ENCODE measurements around the gene SNX19. TPM values are rescaled to one million over a fixed set of nuclear protein-coding genes. Genes with fewer than 3 reads are reported as not detected.
"Not testable (repeated sequence)": the region's sequence is repeated elsewhere in the genome, so short reads cannot be mapped to it uniquely, and the experiment has no call there.

Gene SNX19
- total RNA-seq, 1 donor from 2014 or later = 56.3 TPM

DNA sequence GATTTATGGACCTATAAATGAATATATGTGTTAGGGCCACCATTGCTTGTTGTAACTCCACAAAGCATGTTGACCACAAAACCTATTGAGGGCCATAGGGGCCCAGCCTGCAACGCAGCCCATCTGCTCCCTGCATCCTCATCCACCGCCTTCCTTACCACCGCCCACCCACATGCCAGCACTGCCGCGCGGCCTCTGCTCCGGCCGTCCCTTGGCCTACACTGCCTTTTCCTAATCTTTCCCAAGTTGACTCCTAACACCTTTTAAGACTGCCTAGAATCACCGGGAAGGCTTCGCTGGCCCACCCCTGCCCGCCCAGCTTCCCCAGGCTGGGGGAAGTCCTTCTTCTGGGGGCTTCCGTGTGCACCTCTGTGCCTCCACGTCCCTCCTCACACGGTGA lies 55.0 kb downstream of the SNX19 start:
- no peaks in the 10 kb centered on the region for H3K36me3 Mint-ChIP-seq (ENCODE audit: insufficient read depth)
- H3K4me3 Mint-ChIP-seq (ENCODE audit: low read depth) = no peak overlapping the region
- no peaks in the 10 kb centered on the region for H3K4me1 Mint-ChIP-seq (ENCODE audit: low read depth)
- TF ChIP-seq, protein P1, sequence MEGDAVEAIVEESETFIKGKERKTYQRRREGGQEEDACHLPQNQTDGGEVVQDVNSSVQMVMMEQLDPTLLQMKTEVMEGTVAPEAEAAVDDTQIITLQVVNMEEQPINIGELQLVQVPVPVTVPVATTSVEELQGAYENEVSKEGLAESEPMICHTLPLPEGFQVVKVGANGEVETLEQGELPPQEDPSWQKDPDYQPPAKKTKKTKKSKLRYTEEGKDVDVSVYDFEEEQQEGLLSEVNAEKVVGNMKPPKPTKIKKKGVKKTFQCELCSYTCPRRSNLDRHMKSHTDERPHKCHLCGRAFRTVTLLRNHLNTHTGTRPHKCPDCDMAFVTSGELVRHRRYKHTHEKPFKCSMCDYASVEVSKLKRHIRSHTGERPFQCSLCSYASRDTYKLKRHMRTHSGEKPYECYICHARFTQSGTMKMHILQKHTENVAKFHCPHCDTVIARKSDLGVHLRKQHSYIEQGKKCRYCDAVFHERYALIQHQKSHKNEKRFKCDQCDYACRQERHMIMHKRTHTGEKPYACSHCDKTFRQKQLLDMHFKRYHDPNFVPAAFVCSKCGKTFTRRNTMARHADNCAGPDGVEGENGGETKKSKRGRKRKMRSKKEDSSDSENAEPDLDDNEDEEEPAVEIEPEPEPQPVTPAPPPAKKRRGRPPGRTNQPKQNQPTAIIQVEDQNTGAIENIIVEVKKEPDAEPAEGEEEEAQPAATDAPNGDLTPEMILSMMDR (IDR thresholded peaks at IDR 0.05; ENCODE audit: unreplicated experiment) = no peak
- DNase-seq (ENCODE audit: low spot score, unreplicated experiment) = no peak
- H3K27ac Mint-ChIP-seq = no peak overlapping the region
- H3K9me3 Mint-ChIP-seq (ENCODE audit: low read depth) = peaks cover 6% of the 10 kb centered on the region
- H3K27me3 Mint-ChIP-seq = peaks cover 14% of the 10 kb centered on the region

DNA sequence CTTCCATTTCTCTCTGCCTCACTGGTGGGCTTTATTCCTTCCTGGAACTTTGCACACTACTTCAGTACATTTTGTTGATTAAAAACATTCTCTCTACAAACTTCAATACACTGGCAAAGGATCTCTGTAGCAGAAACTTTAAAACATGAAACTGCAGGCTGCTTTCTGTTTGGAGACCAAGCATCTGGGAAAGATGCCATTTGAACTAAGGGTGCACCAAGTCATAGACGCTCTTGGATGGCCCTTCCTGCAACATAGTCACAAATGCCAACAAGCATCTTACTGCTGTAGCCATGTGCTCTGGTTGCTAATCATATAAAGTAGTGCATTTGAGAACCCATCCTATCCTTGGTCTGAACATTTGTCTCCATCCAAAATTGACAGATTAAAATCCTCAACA lies 56.4 kb downstream of the SNX19 start:
- TF ChIP-seq, protein P1 (IDR thresholded peaks at IDR 0.05; ENCODE audit: unreplicated experiment) = no peak
- DNase-seq (ENCODE audit: low spot score, unreplicated experiment) = no peak
- Mint-ChIP-seq H3K4me1 (ENCODE audit: low read depth) (no peaks in the 10 kb centered on the region), H3K27ac (no peak overlapping the region), H3K27me3 (peaks cover 14% of the 10 kb centered on the region), H3K36me3 (ENCODE audit: insufficient read depth) (no peaks in the 10 kb centered on the region), H3K4me3 (ENCODE audit: low read depth) (no peak overlapping the region), H3K9me3 (ENCODE audit: low read depth) (peaks cover 6% of the 10 kb centered on the region)

DNA sequence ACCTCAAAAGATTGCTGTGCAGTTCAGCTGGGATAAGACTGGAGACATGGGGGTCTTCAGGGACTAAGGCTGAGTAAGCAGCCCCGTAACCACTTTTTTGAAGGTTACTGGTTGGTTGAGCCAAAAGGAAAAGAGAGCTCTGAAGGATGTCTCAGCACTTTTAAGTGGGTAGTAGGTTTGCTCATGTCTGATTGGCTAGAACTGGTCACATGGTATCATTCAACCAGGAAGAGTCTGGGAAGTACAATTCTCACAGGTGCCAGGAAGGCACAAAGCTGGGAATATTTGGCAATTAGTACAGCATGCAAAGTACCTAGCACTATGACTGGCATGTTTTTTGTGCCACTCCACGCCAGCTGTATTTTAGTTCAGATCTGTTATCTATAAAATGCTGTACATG lies 58.1 kb downstream of the SNX19 start:
- Mint-ChIP-seq H3K4me3 (ENCODE audit: low read depth) (no peak overlapping the region), H3K4me1 (ENCODE audit: low read depth) (no peaks in the 10 kb centered on the region), H3K27ac (no peak overlapping the region), H3K27me3 (peaks cover 23% of the 10 kb centered on the region), H3K9me3 (ENCODE audit: low read depth) (peaks cover 6% of the 10 kb centered on the region), H3K36me3 (ENCODE audit: insufficient read depth) (no peaks in the 10 kb centered on the region)
- DNase-seq (ENCODE audit: low spot score, unreplicated experiment) = no peak
- TF ChIP-seq, protein P1 (IDR thresholded peaks at IDR 0.05; ENCODE audit: unreplicated experiment) = no peak

DNA sequence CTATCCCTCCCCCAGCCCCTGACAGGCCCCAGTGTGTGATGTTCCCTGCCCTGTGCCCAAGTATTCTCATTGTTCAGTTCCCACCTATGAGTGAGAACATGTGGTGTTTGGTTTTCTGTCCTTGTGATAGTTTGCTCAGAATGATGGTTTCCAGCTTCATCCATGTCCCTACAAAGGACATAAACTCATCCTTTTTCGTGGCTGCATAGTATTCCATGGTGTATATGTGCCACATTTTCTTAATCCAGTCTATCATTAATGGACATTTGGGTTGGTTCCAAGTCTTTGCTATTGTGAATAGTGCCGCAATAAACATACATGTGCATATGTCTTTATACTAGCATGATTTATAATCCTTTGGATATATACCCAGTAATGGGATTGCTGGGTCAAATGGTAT lies 60.6 kb downstream of the SNX19 start:
- not testable (repeated sequence) for H3K27ac Mint-ChIP-seq; H3K36me3 Mint-ChIP-seq (ENCODE audit: insufficient read depth); H3K9me3 Mint-ChIP-seq (ENCODE audit: low read depth); H3K4me1 Mint-ChIP-seq (ENCODE audit: low read depth); H3K4me3 Mint-ChIP-seq (ENCODE audit: low read depth); DNase-seq (ENCODE audit: low spot score, unreplicated experiment)
- H3K27me3 Mint-ChIP-seq = peaks cover 13% of the 10 kb centered on the region

- H3K4me3 Mint-ChIP-seq (ENCODE audit: low read depth) = no peak overlapping the region
- H3K27me3 Mint-ChIP-seq = peaks cover 11% of the 10 kb centered on the region
- H3K27ac Mint-ChIP-seq = no peak overlapping the region
- no peaks in the 10 kb centered on the region for H3K4me1 Mint-ChIP-seq (ENCODE audit: low read depth)
- H3K9me3 Mint-ChIP-seq (ENCODE audit: low read depth) = peaks cover 9% of the 10 kb centered on the region
- H3K36me3 Mint-ChIP-seq (ENCODE audit: insufficient read depth) = no peaks in the 10 kb centered on the region
- DNase-seq (ENCODE audit: low spot score, unreplicated experiment) = no peak
- TF ChIP-seq, protein P1 (IDR thresholded peaks at IDR 0.05; ENCODE audit: unreplicated experiment) = no peak
Measured at GRCh38 chr11:130854483-130854882, 61.8 kb downstream of the SNX19 start.

GRCh38 chr11:130852589-130852988 lies 63.7 kb downstream of the SNX19 start:
- TF ChIP-seq, protein P1 (IDR thresholded peaks at IDR 0.05; ENCODE audit: unreplicated experiment) = no peak
- Mint-ChIP-seq H3K4me3 (ENCODE audit: low read depth) (no peak overlapping the region), H3K4me1 (ENCODE audit: low read depth) (no peaks in the 10 kb centered on the region), H3K27ac (no peak overlapping the region), H3K27me3 (peaks cover 17% of the 10 kb centered on the region), H3K36me3 (ENCODE audit: insufficient read depth) (no peaks in the 10 kb centered on the region), H3K9me3 (ENCODE audit: low read depth) (peaks cover 9% of the 10 kb centered on the region)
- no peak for DNase-seq (ENCODE audit: low spot score, unreplicated experiment)
